OCI-LY3 (cell line): ENCODE results near the gene UBE2U.
A peak's percentile ranks its signal among the peaks of the same experiment; 100 is the strongest.

Source experiments
- H2AFZ ChIP-seq: fragments of 200-600, 300-600 bp; shearing (Covaris generic); 2 replicates; pipeline ENCODE4 v1.6.0; 2014; ENCODE audit warnings: antibody characterized with exemption, low read depth, low read length
- H3K27ac ChIP-seq: fragments of 200-600, 300-600 bp; sonication (generic); 2 replicates; pipeline ENCODE4 v1.5.1; 2014; ENCODE audit warnings: mild to moderate bottlenecking, low read length, moderate library complexity, mixed read lengths
- H3K27me3 ChIP-seq: fragments of 200-600, 300-600 bp; sonication (generic); 2 replicates; pipeline ENCODE4 v1.6.1; 2014; ENCODE audit warnings: low read depth, low read length, mixed read lengths
- H3K36me3 ChIP-seq: fragments of 200-600, 300-600 bp; sonication (generic); replicated peaks from 2 replicates; pipeline ENCODE3; 2014; ENCODE audit warnings: low read depth, low read length, mixed read lengths
- H3K4me1 ChIP-seq: fragments of 300-600, 200-600 bp; sonication (generic); 2 replicates; pipeline ENCODE4 v1.6.1; 2014; ENCODE audit warnings: low read length, mixed read lengths
- H3K4me2 ChIP-seq: fragments of 200-600, 300-600 bp; sonication (generic); 2 replicates; pipeline ENCODE4 v1.6.1; 2014; ENCODE audit warnings: low read length, mixed read lengths
- H3K4me3 ChIP-seq: fragments of 300-600, 200-600 bp; sonication (generic); 2 replicates; pipeline ENCODE4 v1.5.1; 2014; ENCODE audit warnings: antibody characterized with exemption, mild to moderate bottlenecking, low read length, moderate library complexity
- H3K79me2 ChIP-seq: fragments of 300-600, 200-600 bp; shearing (Covaris generic); 2 replicates; pipeline ENCODE4 v1.6.1; 2014; ENCODE audit warnings: mild to moderate bottlenecking, low read length, mixed read lengths
- H3K9ac ChIP-seq: fragments of 300-600, 200-600 bp; shearing (Covaris generic); 2 replicates; pipeline ENCODE4 v1.6.0; 2014; ENCODE audit warnings: mild to moderate bottlenecking, low read length, moderate library complexity
- H3K9me3 ChIP-seq: fragments of 200-600, 300-600 bp; shearing (Covaris generic); 2 replicates; pipeline ENCODE4 v1.6.1; 2014; ENCODE audit warnings: low read length, mixed read lengths; ENCODE audit not compliant: insufficient read depth
- H4K20me1 ChIP-seq: fragments of 200-600, 300-600 bp; sonication (generic); 2 replicates; pipeline ENCODE4 v1.6.1; 2016; ENCODE audit warnings: low read length, mixed read lengths; ENCODE audit not compliant: insufficient read depth
- CTCF ChIP-seq: fragments of 200-600, 300-600 bp; sonication (generic); IDR thresholded peaks from 2 replicates; pipeline ENCODE4 v1.5.1; 2014; ENCODE audit warnings: antibody characterized with exemption, low read length, low read depth
- EZH2phosphoT487 ChIP-seq: fragments of 200-600 bp; shearing (Covaris generic); IDR thresholded peaks from 2 replicates; pipeline ENCODE4 v1.6.1; 2018; ENCODE audit warnings: antibody characterized with exemption, mixed run types, low read depth

The UBE2U gene

DNA sequence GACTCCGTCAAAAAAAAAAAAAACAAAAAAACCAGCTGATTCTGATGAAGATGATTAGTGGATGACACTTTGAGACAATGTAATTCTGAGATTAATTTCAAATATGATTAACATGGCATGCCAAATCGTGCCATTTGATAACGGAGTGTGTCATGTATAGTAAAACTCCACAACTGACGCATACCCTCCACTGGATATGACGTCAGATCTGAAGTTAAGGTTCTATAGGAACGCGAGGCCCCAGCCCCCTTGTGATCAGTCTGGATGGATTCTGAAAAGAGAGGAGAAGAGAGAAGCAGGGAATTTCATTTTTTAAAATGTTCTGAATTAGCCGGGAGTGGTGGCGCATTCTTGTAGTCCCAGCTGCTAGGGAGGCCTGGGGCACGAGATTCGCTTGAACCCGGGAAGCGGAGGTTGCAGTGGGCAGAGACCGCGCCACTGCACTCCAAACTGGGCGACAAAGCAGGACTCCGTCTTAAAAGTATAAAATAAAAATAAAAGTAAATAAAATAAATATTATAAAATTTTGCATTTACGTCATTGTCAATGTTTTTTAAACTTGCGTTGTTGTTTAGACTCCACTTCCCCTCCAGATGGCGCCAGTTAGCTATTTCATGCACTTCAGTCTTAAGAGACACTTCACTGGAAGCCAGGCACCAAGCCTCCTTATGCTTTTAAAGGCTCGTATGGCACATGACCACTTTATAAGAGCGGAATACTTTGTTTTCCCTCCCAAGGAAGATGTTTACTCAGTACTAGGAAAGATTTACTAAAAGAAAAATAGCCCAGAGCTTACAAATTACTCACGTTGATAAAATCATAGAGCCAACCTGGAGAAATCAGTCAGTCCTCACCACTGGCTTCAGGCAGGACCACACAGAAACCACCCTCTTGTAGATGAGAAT is 65.5 kb downstream of the UBE2U start:
- Histone ChIP-seq H3K4me2 (no peak overlapping the region), H3K79me2 (no peaks in the 10 kb centered on the region), H2AFZ (no peak overlapping the region), H4K20me1 (no peaks in the 10 kb centered on the region), H3K4me1 (peaks cover 12% of the 10 kb centered on the region), H3K36me3 (no peaks in the 10 kb centered on the region), H3K4me3 (no peak overlapping the region), H3K27me3 (no peaks in the 10 kb centered on the region), H3K9ac (no peak overlapping the region), H3K9me3 (no peaks in the 10 kb centered on the region), H3K27ac (no peak overlapping the region)
- peak; percentile 53 for TF ChIP-seq CTCF
- TF ChIP-seq EZH2phosphoT487: no peak

GRCh38 chr1:64269558-64269884 is 66.1 kb downstream of the UBE2U start:
- Histone ChIP-seq H2AFZ (no peak overlapping the region), H3K36me3 (no peaks in the 10 kb centered on the region), H3K9me3 (no peaks in the 10 kb centered on the region), H4K20me1 (no peaks in the 10 kb centered on the region), H3K4me2 (no peak overlapping the region), H3K27me3 (no peaks in the 10 kb centered on the region), H3K4me3 (no peak overlapping the region), H3K9ac (no peak overlapping the region), H3K4me1 (peaks cover 12% of the 10 kb centered on the region), H3K79me2 (no peaks in the 10 kb centered on the region), H3K27ac (no peak overlapping the region)
- TF ChIP-seq CTCF: no peak
- TF ChIP-seq EZH2phosphoT487: no peak

DNA sequence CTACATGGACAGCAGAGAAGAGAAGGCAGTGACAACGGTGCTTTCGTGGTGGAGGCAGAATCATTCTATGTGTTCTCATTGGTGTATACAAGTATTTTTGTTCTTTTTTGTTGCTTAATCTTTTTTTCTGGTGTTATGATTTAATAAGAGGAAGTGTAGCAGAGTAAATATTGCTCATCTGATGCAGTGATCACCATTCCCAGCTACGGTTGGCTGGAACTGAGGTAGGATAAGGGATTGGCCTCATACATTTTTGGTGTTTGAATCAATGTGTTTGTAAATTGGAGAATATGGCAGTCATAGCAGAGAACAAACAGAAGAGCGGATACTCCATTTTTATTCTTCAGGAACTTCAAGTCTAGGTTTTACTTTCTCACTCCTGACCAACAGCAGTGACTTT is 76.6 kb downstream of the UBE2U start:
- TF ChIP-seq EZH2phosphoT487: no peak
- no peak for TF ChIP-seq CTCF
- Histone ChIP-seq H3K9ac (no peak overlapping the region), H3K27me3 (no peaks in the 10 kb centered on the region), H4K20me1 (no peaks in the 10 kb centered on the region), H3K79me2 (no peaks in the 10 kb centered on the region), H3K9me3 (no peaks in the 10 kb centered on the region), H3K4me3 (no peak overlapping the region), H2AFZ (no peak overlapping the region), H3K27ac (no peak overlapping the region), H3K4me1 (no peaks in the 10 kb centered on the region), H3K36me3 (no peaks in the 10 kb centered on the region), H3K4me2 (no peak overlapping the region)

- Histone ChIP-seq H3K27me3 (no peaks in the 10 kb centered on the region; the same call in 1 of the 2 replicates), H3K4me1 (no peaks in the 10 kb centered on the region), H3K79me2 (no peaks in the 10 kb centered on the region), H3K9me3 (no peaks in the 10 kb centered on the region), H3K27ac (no peak overlapping the region), H2AFZ (no peak overlapping the region), H3K4me3 (no peak overlapping the region), H3K36me3 (no peaks in the 10 kb centered on the region), H3K9ac (no peak overlapping the region), H3K4me2 (no peak overlapping the region), H4K20me1 (no peaks in the 10 kb centered on the region)
- TF ChIP-seq EZH2phosphoT487: no peak
- no peak for TF ChIP-seq CTCF
Observed at GRCh38 chr1:64282351-64282750, 78.9 kb downstream of the UBE2U start.
